GM18870 (cell line): ENCODE results near the gene MNAT1.
"Not testable (repeated sequence)": the region's sequence is repeated elsewhere in the genome, so short reads cannot be mapped to it uniquely, and the experiment has no call there.

Source experiments
- ATAC-seq: cut with Tn5 transposase; IDR thresholded peaks from one replicate; pipeline ENCODE4 v1.9.1; 2021; ENCODE audit warnings: moderate library complexity; ENCODE audit not compliant: unreplicated experiment

Gene MNAT1

DNA sequence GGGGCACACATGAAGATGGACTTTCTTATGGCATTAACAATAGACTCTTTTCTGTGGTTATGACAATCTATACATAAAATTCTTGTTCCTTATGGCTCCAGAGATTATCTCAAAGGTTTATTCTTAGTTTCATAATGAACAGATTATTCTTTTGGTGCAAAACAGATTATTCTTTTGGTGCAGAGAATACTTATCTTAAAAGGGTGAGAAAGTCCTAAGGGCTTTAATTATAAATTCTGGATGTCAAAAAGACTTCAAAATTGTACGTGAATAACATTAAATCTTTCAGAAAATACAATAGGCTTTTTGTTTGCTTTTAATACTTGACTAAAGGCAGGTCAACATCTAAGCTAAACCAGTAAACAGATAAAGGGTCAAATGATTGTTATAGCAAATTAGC, 69.3 kb downstream of the MNAT1 start:
- ATAC-seq, result no peak

DNA sequence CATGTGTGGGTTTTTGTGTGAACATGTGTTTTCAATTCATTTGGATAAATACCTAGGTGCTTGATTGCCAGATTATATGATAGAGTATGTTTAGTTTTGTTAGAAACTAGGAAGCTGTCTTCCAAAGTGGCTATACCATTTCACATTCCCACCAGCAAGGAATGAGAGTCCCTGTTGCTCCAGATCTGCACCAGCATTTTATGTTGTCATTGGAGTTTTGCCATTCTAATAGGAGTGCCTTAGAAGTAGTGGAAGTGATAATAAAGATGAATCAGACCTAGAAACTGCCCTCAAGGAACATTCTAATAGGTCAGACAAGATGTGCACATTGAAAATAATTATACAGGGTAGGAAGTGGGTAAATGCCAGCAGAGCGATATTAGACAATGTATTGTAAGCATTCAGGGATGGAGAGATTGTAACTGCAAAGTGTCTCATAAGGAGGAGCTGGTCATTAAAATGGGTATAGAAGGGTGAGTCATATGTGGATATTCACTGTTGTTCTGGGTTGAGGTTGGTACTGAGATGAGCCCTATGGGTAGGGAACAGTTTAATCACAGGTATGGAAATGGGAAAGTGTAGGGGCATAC, 71.4 kb downstream of the MNAT1 start:
- ATAC-seq, result no peak

DNA sequence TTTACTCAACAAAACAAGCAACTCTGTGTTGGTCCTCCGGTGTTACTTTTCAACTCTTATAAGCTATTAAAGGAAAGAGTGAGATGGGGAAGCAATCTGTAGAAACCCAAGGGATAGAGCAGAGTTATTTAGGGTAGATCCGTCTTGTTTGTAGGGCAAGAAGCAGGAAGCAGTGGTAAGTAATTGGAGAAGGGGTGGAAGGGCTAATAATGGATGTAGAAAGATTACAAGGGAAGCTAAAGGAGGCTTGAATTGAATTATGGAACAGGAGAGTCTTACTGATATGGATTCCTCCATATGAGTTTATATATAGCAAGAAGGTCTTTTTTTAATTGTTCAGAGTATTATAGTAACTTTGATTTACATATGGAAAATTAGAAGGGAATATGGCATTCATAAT, 72.7 kb downstream of the MNAT1 start:
- ATAC-seq, result no peak

DNA sequence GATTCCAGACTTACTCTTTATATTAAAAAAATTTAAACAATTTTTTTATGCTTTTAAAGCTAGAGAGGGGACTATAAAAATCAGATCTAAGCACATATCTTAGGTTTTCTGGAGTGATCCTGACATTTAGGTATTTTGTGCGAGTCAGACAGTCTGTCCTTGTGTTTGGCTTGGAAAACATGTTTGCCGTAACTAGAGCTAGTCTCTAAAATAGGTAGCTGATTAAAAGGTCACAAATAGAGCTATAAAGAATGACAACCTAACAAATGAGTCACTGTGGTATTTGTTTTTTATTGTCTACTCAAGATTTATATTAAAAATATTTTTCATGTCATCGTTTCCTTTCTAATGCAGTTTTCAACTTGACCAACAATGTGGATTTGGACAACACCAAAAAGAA, 73.4 kb downstream of the MNAT1 start:
- no peak for ATAC-seq

DNA sequence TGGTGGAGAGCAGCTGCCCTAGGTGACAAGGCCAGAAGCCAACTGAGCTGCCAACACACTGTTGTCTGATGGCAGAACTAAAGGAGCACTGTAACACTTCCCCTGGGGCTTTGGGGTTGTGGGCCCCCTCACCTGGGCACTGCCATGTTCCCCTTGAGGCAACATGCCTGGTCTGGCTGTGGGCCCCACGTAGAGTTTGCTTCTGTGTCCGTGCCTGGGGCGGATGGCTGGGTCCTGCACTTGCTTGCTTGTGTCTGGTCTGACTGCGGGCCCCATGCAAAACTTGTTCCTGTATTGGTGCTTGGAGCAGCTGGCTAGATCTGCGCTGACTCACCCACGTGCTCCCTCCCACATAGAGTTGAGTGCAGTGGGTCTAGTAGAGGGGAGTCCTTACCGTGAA, 78.4 kb downstream of the MNAT1 start:
- no peak for ATAC-seq

DNA sequence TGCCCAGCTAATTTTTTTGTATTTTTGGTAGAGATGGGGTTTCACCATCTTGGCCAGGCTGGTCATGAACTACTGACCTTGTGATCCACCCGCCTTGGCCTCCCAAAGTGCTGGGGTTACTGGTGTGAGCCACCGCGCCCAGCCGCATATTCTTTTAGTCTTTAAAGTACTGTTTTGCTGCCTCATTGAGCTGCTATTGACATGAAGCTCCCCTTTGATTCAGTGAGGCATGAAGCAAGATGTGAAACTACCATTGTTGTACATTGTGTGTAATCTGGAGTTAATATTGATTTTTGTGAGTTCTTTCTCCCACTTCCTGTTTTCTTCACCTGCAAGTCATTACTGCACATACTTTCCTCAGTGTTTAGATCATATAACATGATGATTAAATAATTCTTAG, 80.8 kb downstream of the MNAT1 start:
- ATAC-seq, result peak; percentile 95

DNA sequence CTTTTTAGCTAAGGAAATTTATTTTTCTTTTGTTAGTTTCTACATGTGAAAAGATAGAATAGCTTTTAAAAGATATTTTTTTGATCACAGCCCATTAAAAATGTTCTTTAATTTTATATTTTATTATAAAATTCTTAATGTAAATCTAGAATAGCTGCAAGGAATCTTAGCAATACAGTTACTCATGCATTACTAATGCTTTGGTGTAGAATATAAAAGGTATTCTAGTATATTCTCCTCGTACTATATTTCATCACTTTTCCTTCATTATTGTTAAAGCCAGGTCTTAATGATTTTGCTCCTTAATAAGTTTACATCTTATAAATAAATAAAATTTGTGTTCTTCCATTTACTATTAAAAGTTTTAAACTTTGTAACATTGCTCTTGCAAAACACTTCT, 82.6 kb downstream of the MNAT1 start:
- ATAC-seq, result no peak

DNA sequence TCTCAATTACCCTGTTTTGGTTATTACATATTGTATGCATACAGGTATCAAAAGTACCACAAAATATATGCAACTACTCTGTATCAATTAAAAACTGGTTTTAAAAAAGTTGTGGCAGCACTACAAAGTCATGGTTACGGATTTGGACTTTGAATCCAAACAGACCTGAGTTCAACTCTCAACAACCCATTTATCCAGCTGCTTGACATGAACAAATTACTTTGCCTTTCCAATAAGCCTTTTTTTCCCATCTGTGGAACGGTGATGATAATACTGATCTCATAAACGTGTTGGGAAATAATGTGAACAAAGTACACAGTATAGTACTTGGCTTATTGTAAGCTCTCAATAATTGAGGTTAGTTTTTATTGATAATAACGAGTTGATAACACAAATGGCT, 85.0 kb downstream of the MNAT1 start:
- no peak for ATAC-seq

DNA sequence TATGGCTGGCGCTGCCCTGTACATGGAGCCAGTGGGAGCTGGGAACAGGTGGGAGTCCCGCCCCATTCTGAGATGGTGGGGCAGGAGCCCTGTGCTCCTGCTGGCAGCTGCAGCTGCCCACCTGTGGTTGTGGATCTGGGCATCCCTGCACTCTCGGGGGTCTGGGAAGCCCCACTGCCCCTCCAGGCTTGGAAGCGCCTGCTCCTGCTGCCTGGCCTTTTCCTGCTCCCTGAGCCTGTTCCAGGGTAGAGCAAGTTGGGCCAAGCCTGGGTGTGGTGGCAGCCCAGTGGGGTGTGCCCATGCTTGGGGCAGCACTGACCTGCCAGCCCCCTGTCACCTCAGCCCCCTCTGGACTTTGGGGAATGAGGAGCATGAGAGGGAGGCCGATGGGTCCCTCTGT, 104.0 kb downstream of the MNAT1 start:
- ATAC-seq, result no peak

DNA sequence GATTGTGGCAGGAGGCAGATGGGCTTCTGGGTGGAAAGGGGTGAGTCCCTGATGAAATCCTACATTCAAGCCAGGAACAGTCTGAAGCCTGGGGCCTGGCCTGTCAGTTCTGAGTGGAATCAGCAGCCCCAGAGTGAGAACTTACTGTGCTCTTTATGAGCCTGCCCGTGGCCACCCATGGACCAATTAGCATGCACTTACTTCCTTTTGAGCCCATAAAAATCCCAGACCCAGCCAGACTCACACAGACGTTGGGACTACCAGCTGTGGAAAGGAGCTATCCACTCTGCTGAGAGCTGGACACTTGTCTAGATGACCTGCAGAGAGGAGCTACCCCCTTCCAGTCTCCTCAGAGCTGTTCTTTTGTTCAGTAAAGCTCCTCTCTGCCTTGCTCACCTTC, 104.5 kb downstream of the MNAT1 start:
- ATAC-seq, result no peak

DNA sequence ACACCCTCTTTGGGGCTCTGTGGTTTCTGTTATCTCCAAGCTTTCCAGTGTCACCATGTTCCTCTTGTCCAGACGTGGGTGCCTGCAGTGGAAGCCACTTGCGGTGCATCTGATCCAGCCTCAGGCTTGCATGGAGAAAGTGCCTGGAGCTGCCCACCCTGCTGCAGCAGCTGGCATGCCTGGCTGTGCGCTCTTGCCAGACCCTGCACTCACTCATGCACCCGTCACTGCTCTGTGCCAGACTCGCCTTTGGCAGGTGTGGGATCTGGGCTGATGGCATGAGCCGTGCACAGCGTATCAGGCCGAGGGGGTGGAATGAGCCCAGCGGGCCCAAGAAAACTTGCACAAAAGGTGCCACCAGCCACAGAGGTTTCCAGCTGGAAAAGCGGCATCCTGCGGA, 105.1 kb downstream of the MNAT1 start:
- ATAC-seq, result no peak

DNA sequence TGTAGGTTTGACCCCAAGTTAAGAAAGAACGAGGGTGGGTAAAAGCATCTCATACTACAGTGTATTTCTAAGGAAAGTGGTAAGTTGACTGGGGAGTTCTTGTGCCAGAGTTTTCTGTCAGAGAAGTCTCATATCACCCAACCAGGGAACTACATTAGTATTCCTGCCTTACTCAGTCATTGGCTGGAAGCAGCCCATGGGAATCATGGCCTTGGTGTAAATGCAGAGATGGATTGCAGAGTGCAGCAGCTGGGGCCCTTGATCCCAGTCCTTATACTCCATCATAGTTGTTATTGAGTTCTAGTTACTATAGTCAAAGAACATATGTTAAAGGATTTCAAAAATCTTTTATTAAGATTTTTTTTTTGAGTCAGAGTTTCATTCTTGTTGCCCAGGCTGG, 105.8 kb downstream of the MNAT1 start:
- no peak for ATAC-seq

DNA sequence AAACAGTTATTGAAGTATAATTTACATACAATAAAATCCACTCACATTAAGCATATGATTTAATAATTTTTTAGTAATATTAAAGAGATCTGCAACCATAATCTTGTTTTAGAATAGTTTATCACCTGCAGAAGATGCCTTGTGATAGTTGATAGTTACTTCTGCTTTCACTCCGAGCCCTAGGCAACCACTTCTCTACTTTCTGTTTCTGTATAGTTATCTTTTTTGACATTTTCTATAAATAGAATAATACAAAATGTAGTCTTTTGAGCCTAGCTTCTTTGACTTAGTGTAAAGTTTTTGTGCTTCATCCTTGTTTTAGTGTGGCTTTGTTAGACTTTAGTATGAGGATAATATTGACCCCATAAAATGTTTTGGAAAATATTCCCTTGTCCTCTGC, 111.0 kb downstream of the MNAT1 start:
- peak; percentile 93 for ATAC-seq

DNA sequence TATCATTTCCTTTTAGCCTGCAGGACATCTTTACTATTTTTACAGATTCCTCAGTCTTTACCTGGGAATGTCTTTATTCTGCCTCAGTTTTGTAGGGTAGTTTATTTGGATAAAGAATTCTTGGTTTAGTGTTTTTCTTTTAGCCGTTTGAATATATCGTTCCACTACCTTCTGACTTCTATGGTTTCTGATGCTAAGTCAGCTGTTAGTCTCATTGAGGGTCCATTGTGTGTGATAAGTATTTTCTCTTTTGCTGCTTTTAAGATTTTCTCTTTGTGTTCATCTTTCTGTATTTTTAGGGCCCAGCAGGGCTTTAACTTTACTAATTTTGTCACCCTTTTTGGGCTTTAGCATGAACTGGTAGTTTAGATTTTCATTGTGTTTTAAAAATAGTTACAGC, 113.5 kb downstream of the MNAT1 start:
- no peak for ATAC-seq

DNA sequence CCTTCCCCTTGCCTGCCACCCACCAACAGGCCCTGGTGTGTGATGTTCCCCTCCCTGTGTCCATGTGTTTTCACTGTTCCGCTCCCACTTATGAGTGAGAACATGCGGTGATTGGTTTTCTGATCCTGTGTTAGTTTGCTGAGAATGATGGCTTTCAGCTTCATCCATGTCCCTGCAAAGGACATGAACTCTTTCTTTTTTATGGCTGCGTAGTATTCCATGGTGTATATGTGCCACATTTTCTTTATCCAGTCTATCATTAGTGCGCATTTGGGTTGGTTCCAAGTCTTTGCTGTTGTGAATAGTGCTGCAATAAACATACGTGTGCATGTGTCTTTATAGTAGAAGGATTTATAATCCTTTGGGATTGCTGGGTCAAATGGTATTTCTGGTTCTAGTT, 117.1 kb downstream of the MNAT1 start:
- not testable (repeated sequence) for ATAC-seq

DNA sequence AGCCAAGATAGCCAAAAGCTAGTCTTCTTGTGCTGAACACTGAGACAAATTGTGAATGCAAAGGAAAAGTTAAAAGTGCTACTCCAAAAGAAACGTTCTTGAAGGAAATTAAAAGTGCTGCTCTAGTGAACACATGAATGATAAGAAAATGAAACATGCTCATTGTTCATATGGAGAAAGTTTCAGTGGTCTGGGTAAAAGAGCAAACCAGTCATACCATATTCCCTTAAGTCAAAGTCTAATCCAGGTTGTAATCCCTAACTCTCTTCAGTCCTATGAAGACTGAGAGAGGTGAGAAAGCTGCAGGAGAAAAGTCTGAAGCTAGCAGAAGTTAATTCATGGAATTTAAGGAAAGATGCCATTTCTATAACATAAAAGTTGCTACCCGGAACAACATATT, 121.5 kb downstream of the MNAT1 start:
- ATAC-seq, result no peak

DNA sequence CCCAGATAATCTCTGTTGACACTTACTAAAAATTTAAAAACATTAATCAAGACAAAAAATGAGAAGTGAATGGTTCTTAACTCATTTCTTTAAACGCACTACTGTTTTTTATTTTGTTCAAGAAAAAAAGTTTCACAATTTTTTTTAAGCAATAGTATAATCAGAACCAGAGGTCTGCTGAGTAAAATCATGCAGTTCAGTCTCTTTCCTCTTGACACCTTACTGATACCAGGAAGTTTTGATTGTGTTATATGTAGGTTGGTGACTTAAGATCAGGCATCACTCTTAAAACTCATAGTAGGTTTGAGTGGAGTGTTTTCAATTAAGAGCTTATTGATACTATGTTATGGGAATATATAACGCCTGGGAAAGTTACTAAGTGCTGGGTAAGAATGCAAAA, 125.0 kb downstream of the MNAT1 start:
- no peak for ATAC-seq

DNA sequence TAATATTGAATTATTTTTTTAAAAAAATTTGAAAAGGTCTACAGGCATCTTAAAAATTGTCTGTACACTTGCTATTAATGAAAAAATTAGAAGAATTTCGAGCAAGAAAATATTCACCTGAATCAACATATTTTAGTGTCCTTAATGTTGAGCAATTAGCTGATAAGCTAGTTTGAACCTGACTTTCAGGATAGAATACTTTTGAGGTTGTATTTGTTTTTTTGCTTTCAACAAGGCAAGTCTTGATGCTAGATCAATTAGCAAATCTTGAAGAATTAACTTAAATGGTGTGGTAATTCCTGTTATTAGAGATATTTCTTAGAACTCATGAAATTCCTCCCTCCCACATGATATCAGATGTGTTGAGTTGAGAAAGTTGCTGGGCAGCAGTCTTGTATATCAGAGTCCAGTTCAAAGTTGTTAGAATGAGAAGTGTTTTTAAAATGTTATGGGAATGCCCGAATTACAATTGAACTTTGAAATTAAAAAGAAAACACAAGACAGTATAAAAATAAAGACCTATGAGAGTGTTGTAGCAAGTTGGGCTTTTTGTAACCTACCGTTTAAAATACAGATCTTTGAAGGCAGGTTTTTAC, 127.1 kb downstream of the MNAT1 start:
- no peak for ATAC-seq

DNA sequence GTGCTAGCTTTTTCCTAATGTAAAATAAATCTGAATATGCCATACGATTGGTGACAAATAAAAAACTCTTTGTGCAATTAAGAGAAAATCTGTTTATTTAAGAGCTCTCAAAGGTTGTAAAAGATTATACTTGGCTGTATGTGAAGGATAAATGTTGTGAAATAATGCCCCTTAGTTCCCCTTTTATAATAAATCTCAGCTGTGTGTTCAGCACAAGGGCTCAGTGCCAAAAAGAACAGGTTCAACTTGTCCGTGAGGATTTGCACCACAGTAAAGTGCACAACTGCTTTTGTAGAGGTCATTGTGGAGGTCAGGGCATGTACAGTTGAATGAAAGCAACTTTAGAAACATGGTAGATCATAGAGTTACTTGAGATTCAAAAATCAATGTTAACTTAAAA, 127.7 kb downstream of the MNAT1 start:
- no peak for ATAC-seq

DNA sequence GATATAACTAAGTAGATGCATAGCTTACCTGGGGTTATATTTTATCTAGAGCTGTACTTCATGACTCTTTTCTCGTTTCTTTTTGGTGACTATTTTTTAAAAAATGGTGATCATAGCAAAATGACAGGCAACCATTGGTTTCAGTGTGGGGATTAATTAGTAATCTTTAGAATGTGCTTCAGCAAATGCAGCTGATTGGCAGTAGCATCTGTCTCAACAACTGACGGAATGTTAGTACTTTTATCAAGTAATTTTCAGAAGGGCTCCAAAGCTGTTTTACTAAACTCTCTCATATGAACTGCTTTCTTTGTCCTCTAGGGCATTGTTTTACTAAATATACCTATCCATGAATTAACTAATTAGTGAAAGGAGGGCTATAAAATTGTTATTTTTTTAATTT, 128.7 kb downstream of the MNAT1 start:
- ATAC-seq, result no peak

DNA sequence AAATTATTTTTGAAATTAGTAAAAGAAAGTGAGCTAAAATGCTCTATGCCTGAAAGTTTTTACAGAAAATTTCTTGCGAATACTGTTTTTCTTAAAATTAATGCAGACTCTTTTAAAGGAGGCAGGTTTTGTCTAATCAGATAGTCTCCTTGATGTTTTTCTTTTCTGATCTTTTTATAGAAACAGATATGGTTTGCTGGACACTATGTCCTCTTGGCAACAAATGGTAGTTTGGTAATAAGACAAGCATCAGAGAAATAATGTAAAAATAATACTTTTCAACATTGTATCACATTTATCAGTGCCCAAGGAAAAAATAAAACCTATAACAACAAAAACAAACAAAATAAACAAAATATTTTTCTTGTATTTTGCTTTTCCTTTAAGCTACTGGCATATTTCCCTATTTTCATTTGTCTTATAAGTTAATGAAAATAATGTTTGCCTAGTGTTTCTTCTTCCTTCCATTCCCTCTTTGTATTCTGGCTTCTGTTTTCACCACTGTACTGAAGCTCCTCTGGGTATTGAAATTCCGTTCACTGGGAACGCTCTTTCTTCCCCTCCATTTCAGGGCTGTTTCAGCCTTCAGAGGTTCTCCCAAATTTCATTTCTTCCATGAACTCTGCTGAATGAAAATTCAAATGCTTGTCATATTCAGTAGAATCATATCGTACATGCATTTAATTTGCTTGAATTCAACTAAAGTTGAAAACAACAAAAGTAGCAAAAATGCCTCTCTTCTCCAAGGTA, 131.0 kb downstream of the MNAT1 start:
- ATAC-seq, result no peak

DNA sequence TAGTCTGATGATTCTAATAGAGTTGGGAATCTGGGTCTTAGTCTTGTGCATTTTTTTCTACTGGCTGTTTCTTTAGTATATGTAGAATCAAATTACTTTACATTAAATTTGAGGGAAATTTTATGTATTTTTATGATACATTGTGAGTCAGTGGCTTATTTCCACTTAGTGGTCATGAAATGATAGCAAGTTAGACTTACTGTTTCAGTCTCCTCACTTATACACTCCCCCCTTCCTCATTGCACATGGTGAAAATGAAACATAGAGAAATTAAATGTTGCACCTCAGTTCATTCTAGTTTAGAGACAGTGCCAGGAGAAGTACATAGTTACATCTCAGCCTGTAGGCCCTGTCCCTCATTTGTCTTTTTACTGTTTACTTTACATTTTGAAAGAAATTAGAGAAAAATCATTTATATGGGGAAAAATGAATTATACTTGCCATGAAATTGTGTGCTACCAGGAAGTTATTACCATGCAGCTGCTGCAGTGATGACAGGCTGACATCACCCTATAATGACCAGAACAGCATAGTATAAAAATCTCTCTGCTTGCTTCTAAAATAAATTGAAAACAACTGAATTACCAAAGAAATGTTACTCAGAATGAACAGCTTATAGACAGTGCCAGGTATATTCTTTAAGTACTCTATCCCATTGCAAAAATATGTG, 133.1 kb downstream of the MNAT1 start:
- ATAC-seq, result no peak
